RWPE2 (cell line): Measurements from ENCODE around the gene EMILIN3.

Experiments
- ATAC-seq: fragments of 200-7000 bp; cut with Tn5 transposase; 3 replicates; pipeline ENCODE4 v1.9.1; 2021; ENCODE audit warnings: low read depth
- DNase-seq: peaks from one replicate; pipeline ENCODE4 v3.0.0-alpha.2; 2020; ENCODE audit warnings: low spot score
- H3K27ac ChIP-seq: fragments of 450-650 bp; 2 replicates; pipeline ENCODE4 v1.5.1; 2017; ENCODE audit warnings: mild to moderate bottlenecking; ENCODE audit not compliant: poor library complexity, severe bottlenecking
- H3K27me3 ChIP-seq: fragments of 250-450 bp; sonication (Bioruptor Pico); 2 replicates; pipeline ENCODE4 v1.5.1; 2021; ENCODE audit warnings: mild to moderate bottlenecking, moderate library complexity; ENCODE audit not compliant: insufficient read depth, poor library complexity, severe bottlenecking
- H3K36me3 ChIP-seq: fragments of 250-450 bp; sonication (Bioruptor Pico); 2 replicates; pipeline ENCODE4 v1.5.1; 2020; ENCODE audit warnings: low read depth, mild to moderate bottlenecking, moderate library complexity
- H3K4me1 ChIP-seq: fragments of 250-450 bp; sonication (Bioruptor Pico); 2 replicates; pipeline ENCODE4 v1.5.1; 2021; ENCODE audit warnings: mild to moderate bottlenecking, moderate library complexity; ENCODE audit not compliant: insufficient read depth, poor library complexity, severe bottlenecking
- H3K4me3 ChIP-seq: fragments of 250-450 bp; sonication (Bioruptor Pico); 2 replicates; pipeline ENCODE4 v1.5.1; 2021; ENCODE audit warnings: mild to moderate bottlenecking, moderate library complexity; ENCODE audit not compliant: severe bottlenecking
- H3K9me3 ChIP-seq: fragments of 250-450 bp; sonication (Bioruptor Pico); 2 replicates; pipeline ENCODE4 v1.5.1; 2021; ENCODE audit warnings: mild to moderate bottlenecking, moderate library complexity; ENCODE audit not compliant: severe bottlenecking
- CTCF ChIP-seq: fragments of 450-650 bp; IDR thresholded peaks from one replicate; pipeline ENCODE4 v1.5.1; 2017; ENCODE audit warnings: mild to moderate bottlenecking, moderate library complexity; ENCODE audit not compliant: poor library complexity, severe bottlenecking

The EMILIN3 gene

GRCh38 chr20:41377275-41377674 is 10.7 kb upstream of the EMILIN3 start:
- Histone ChIP-seq H3K4me1 (no peaks in the 10 kb centered on the region), H3K27ac (no peak overlapping the region), H3K36me3 (no peaks in the 10 kb centered on the region), H3K4me3 (no peak overlapping the region), H3K27me3 (no peaks in the 10 kb centered on the region), H3K9me3 (no peaks in the 10 kb centered on the region)
- no peak for TF ChIP-seq CTCF
- no peak for ATAC-seq
- DNase-seq, result peak; percentile 75

- DNase-seq (peak; percentile 63), ATAC-seq (no peak)
- H3K27ac ChIP-seq, result no peak overlapping the region
- no peaks in the 10 kb centered on the region for H3K9me3 ChIP-seq
- no peaks in the 10 kb centered on the region for H3K36me3 ChIP-seq
- TF ChIP-seq CTCF, result no peak
- H3K27me3 ChIP-seq, result no peaks in the 10 kb centered on the region
- H3K4me3 ChIP-seq, result no peak overlapping the region
- no peaks in the 10 kb centered on the region for H3K4me1 ChIP-seq
Observed at GRCh38 chr20:41376349-41376748, 9.7 kb upstream of the EMILIN3 start.

- no peak overlapping the region for H3K4me3 ChIP-seq
- H3K36me3 ChIP-seq, result no peaks in the 10 kb centered on the region
- no peak overlapping the region for H3K27ac ChIP-seq
- H3K9me3 ChIP-seq, result no peaks in the 10 kb centered on the region
- no peak for TF ChIP-seq CTCF
- peak; percentile 73 for DNase-seq
- H3K4me1 ChIP-seq, result no peaks in the 10 kb centered on the region
- no peaks in the 10 kb centered on the region for H3K27me3 ChIP-seq
- no peak for ATAC-seq
Observed at GRCh38 chr20:41375846-41376245, 9.2 kb upstream of the EMILIN3 start.

- no peaks in the 10 kb centered on the region for H3K9me3 ChIP-seq
- no peak overlapping the region for H3K4me3 ChIP-seq
- no peaks in the 10 kb centered on the region for H3K27me3 ChIP-seq
- DNase-seq, result peak; percentile 74
- H3K36me3 ChIP-seq, result no peaks in the 10 kb centered on the region
- ATAC-seq, result no peak
- H3K4me1 ChIP-seq, result no peaks in the 10 kb centered on the region
- H3K27ac ChIP-seq, result no peak overlapping the region
- no peak for TF ChIP-seq CTCF
Observed at GRCh38 chr20:41373931-41374920, 7.6 kb upstream of the EMILIN3 start.

GRCh38 chr20:41373251-41373783 is 6.7 kb upstream of the EMILIN3 start:
- H3K9me3 ChIP-seq, result no peaks in the 10 kb centered on the region
- ATAC-seq (no peak), DNase-seq (peak; percentile 75)
- no peaks in the 10 kb centered on the region for H3K36me3 ChIP-seq
- H3K27ac ChIP-seq, result no peak overlapping the region
- H3K27me3 ChIP-seq, result no peaks in the 10 kb centered on the region
- H3K4me3 ChIP-seq, result no peak overlapping the region
- H3K4me1 ChIP-seq, result no peaks in the 10 kb centered on the region
- TF ChIP-seq CTCF, result no peak
